22Rv1 (cell line): ENCODE data around the gene RLN2.
"Not testable (repeated sequence)": the region's sequence is repeated elsewhere in the genome, so short reads cannot be mapped to it uniquely, and the experiment has no call there.

Experiments
- CTCF ChIP-seq: fragments of 450-650 bp; IDR thresholded peaks from 2 replicates; pipeline ENCODE4 v1.5.1; 2017; ENCODE audit warnings: mild to moderate bottlenecking
- ZFX ChIP-seq: fragments of 450-650 bp; IDR thresholded peaks from 2 replicates; pipeline ENCODE4 v1.6.1; 2017; ENCODE audit warnings: antibody characterized with exemption, borderline replicate concordance

GRCh38 chr9:5338992-5339981 lies 34.8 kb upstream of the RLN2 start, which contains the start of gene RLN1:
- not testable (repeated sequence) for TF ChIP-seq CTCF, ZFX
